Epithelial cell of esophagus (primary cell): ENCODE results near the gene FGF12.
A peak's percentile ranks its signal among the peaks of the same experiment; 100 is the strongest.

ENCODE experiments used
- DNase-seq: peaks from one replicate; pipeline ENCODE4 v3.0.0; 2010; ENCODE audit warnings: low read depth
- H3K4me3 ChIP-seq: 2 replicates; pipeline ENCODE4 v1.5.1; 2011; ENCODE audit warnings: mild to moderate bottlenecking, low read length, control low read depth
- CTCF ChIP-seq: IDR thresholded peaks from 2 replicates; pipeline ENCODE4 v1.5.1; 2011; ENCODE audit warnings: low read depth, mild to moderate bottlenecking, low read length, control low read depth, inconsistent platforms; ENCODE audit not compliant: insufficient read depth; ENCODE audit errors: missing control alignments

Gene FGF12

GRCh38 chr3:192273697-192274010, 453.7 kb downstream of the FGF12 start:
- H3K4me3 ChIP-seq: no peak overlapping the region
- no peak for TF ChIP-seq CTCF
- DNase-seq: peak; percentile 65

GRCh38 chr3:192273001-192273696, 454.2 kb downstream of the FGF12 start:
- TF ChIP-seq CTCF: no peak
- no peak for DNase-seq
- no peak overlapping the region for H3K4me3 ChIP-seq

- no peak for DNase-seq
- H3K4me3 ChIP-seq: no peak overlapping the region
Observed at GRCh38 chr3:192262001-192262400, 465.3 kb downstream of the FGF12 start.

GRCh38 chr3:192261135-192261534, 466.2 kb downstream of the FGF12 start:
- no peak overlapping the region for H3K4me3 ChIP-seq
- no peak for TF ChIP-seq CTCF
- no peak for DNase-seq

More at GRCh38 chr3:192262001-192262400, 465.3 kb downstream of the FGF12 start:
- TF ChIP-seq CTCF: no peak

- no peak for TF ChIP-seq CTCF
- no peak for DNase-seq
- H3K4me3 ChIP-seq: no peak overlapping the region
Observed at GRCh38 chr3:192260116-192261010, 467.0 kb downstream of the FGF12 start.

GRCh38 chr3:192259661-192260060, 467.7 kb downstream of the FGF12 start:
- peak; percentile 4 for DNase-seq
- H3K4me3 ChIP-seq: no peak overlapping the region
- TF ChIP-seq CTCF: no peak
